Measurements from ENCODE around the gene DCUN1D4.

The DCUN1D4 gene

GRCh38 chr4:51842554-51843308, at the start of gene DCUN1D4:
Gene DCUN1D4 (plus strand): TSS chr4:51843153. CDS start chr4:51843243, 90 bp downstream.
- peak; percentile 98 for DNase-seq (ENCODE audit: low read depth)

- DNase-seq (ENCODE audit: low read depth) = no peak
Observed at GRCh38 chr4:51820443-51821234, 22.3 kb upstream of the DCUN1D4 start.

- DNase-seq (ENCODE audit: low read depth) = no peak
Observed at GRCh38 chr4:51825341-51825740, 17.6 kb upstream of the DCUN1D4 start.

- no peak for DNase-seq (ENCODE audit: low read depth)
Observed at GRCh38 chr4:51830156-51830720, 12.7 kb upstream of the DCUN1D4 start.

DNA sequence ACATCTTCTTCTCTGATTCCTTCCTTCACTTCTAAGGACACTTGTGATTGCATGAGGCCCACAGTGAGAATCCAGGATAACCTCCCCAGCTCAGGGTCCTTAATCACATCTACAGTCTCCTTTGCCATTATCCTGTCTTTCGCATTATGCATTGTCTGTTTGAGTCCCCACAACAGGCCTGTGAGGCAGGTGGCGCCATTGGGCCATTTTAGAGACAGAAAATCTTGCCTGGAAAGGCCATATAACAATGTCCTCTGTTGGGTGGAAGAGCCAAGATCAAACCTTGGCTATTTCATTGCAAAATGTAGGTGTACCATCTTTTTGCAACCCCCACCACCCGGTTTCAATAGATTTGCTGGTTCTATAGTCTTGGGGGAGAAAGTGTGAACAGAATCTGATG, 11.8 kb upstream of the DCUN1D4 start:
- DNase-seq (ENCODE audit: low read depth) = peak; percentile 30

- no peak for DNase-seq (ENCODE audit: low read depth)
Observed at GRCh38 chr4:51833236-51833635, 9.7 kb upstream of the DCUN1D4 start.

DNA sequence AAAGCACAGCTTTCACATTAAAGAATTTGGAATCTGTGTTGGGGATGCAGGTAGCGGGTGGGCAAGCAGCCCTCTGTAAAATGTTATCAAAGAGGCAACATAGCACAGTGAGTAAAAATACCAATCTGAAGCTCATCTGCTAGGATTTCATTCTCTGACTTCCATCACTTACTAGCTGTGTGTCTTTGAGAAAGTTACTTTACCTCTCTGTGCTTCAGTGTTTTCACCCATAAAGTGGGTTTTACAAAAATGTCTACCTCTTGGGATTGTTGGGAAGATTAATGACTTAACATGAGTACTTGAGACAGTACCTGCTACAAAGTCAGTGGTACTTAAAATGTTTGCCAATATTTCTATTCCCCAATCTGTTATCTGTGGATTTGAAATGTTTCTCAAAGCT, 7.9 kb upstream of the DCUN1D4 start:
- no peak for DNase-seq (ENCODE audit: low read depth)

- no peak for DNase-seq (ENCODE audit: low read depth)
Observed at GRCh38 chr4:51835855-51836254, 7.1 kb upstream of the DCUN1D4 start.

DNA sequence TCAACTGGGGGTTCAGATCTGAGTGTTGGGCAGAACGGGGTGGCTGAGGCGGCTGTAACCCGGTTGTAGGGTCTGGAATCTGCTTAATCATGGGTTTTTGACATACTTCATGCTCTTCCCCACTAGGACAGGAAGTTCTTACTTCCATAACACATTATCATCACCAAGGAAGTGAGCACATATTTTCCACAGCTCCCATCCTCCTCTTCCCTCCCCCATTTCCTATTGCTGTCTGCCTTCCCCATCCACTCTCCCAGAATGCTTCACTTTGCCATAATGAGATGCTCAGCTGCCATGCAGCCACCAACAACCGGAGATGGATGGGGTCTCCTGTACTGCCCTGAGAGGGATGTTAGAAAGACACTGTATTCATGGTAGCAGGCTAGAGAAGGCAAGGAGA, 6.4 kb upstream of the DCUN1D4 start:
- DNase-seq (ENCODE audit: low read depth) = no peak

DNA sequence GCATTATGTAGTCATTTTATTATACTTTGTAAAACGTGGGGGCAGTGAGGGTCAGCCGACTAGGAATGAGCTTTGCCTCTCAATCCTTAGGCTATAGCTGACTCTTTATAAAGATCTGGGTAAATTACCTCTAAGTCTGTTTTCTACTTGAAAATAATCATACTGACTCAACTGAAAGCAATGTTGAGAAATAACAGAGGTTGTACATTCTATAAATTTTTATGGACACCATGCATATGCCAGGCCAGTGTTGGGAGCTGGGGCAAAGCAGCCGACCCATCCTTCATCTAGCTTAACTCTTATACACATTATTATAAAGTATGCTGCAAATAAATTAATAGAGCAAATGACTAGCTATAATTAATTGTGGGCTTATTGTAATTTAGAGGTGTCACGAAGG, 2.2 kb upstream of the DCUN1D4 start:
- DNase-seq (ENCODE audit: low read depth) = no peak

DNA sequence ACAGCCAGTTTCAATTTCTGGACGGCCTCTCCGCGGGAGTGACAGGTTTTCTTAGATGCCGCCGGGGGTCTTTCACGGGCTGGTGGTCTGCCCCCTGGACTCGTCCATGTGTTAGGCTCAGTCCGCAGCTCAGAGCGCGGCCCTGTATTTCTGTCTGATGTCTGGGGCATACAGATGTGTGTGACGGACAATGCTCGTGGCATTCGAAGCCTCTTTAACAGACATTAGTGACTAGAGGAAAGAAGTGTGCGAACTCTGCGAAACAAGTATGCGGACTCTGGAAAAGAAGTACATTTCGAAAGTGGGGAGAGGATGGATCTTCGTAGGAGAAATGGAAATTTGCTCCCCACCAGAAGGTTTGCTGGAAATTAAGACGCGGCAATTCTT, 793 bp upstream of the DCUN1D4 start:
- no peak for DNase-seq (ENCODE audit: low read depth)

DNA sequence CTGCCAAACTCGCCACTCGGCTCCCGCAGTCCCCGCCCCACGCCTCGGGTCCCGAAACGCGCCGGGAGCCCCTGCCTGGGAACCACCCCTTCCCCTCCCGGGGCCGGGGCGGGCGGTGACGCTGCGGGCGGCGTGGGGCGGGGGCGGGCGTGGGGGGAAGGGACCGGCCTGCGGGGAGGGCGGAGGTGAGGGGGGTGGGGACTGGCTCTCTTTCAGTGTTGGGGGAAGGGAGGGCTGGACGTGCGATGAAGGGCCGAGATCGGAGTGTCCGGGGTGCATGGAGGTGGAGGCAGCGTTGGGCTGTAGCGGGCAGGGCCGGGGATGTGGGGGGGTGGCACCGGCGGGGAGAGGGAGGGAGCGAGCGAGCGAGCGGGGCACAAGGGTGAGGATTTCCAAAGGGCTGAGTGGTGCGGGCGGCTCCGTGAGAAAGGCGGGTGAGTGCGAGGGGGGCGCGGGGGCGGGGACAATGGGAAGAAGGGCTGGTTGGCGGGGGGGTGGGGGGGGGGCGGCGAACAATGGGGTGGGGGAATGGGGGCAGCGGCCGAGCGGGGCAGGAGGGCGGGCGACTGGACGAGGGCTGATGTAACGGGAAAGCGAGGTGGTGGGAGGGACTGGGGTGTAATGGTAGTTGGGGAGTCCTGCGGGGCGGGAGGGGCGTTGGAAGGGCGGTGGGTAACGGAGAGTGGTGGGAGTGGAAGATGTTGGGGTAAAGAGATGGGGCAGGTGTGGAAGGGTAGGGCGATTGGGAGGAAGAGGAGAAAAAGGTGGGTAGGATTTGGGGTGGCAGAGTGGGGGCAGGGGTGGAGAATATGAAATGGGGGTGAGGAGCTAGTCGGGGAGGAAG, 578 bp downstream of the DCUN1D4 start:
- DNase-seq (ENCODE audit: low read depth) = peak; percentile 47

GRCh38 chr4:51844153-51845054, 1.5 kb downstream of the DCUN1D4 start:
- peak; percentile 64 for DNase-seq (ENCODE audit: low read depth)

GRCh38 chr4:51845055-51845426, 2.1 kb downstream of the DCUN1D4 start:
- no peak for DNase-seq (ENCODE audit: low read depth)

DNA sequence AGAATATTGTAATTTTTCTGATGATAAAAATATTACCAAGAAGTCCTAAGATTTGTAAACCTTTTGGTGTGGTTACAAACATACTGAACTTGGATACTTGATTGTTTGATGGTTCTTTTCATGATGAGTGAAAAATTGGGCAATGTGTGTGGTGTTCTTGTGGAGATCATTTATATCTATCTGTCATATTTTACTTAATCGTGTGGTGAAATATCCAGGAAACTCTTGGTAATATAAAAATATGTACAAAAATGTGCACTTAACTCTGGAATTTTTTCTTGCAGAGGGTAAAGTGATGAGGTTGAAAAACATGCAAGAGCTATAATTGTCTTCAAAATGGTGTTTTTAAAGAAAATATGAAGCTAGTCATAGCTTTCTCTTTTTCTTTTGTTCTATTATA, 2.8 kb downstream of the DCUN1D4 start:
- no peak for DNase-seq (ENCODE audit: low read depth)

- no peak for DNase-seq (ENCODE audit: low read depth)
Observed at GRCh38 chr4:51849430-51849829, 6.5 kb downstream of the DCUN1D4 start.

DNA sequence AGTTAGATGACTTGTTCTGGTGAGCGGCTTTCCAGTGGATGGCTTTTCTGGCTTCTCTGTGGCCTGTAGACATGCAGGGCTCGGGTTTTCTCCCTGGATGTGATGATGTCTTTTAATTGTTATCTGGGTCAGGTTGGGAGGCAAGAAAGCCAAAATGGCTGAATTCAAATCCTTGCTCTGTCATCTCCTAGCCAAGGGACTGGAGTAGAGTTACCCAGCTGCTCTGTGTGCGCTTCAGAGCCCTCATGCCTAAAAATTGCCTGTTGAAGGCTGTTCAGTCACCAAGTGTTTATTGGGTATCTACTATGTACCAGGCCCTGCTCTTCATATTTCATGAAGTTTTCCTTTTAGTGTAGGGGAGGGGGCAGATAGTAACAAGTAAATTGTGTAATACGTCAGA, 7.3 kb downstream of the DCUN1D4 start:
- DNase-seq (ENCODE audit: low read depth) = no peak

DNA sequence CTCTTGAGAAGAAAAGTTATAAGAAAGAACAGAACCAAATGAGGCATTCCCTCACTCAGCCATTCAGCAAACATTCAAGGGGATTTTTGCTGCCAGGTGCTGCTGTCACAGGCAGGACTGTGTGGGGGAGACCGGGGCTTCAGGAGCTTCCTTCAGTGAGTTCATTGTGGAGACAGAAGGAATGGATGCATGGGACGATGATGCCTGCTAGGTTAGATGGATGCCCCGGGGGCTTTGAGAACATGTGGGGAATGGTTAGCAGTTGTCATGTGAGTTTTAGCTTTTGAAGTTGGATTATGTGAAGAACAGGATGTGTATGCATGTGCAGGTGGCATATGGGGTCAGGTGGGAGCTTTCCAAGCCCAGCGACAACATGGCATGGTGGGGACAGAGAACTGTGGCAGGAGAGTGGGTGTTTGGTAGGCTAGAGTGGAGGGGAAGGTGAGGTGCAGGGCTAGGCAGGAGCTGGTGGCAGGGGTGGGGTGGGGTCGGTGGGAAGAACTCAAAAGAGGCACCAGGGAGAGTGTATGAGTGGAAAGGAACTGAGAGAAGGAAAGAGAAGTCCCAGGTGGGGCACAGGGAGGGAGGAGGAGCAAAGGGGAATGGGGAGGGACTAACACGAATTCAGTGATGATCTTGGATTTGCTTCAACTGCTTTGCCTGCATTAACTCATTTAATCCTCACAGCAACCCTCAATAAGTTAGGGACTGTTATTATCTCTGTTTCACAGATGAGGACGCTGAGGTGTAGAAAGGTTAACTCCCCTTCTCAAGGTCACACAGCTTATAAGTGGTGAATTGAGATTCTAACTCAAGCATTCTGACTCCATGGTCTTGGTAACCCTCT, 8.4 kb downstream of the DCUN1D4 start:
- no peak for DNase-seq (ENCODE audit: low read depth)

DNA sequence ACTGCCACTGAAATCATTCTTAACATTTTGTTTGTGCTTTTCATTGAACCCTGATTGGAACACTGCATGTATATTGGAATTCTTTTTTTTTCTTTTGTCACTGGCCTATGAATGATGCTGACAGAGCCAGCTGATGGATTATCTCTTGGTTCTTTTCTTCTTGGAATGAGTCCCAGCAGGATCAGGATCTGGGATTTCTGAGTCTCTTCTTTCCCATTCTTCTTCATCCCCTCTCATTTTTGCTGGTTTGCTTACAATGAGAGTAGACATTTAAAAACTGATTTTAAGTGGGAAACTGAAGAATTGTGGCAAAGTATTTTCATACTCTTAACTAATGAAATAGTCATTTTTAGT, 9.0 kb downstream of the DCUN1D4 start:
- DNase-seq (ENCODE audit: low read depth) = no peak

DNA sequence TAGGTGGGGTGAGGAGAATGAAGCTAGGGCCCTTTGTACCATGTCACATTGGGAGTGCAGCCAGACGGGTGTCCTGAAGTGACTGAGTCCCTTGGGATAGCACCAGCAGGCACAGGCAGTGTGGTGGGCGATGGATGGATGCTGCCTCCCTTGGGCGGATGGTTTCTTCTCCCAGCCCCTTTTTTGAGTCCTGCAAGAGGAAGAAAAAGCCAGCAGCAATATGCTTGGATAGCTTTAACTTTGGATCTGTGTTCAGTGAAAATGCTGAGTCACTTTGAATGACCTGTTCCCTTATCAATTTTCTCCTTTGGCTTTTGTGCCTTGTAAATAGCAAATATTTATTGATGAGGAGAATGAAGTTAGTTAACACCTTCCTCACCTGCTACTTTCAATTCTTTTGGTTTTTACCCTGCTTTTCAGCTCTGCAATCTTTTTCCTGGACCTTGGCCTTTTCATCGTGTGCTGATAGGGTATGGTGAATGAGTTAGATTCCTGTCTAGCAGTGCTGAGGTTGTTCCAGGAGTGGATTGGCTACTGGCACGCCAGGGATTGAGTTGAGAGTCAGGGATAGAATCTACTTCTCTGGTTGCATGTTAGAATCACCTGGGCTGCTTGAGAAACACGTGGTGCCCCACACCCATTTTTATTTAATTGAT, 10.2 kb downstream of the DCUN1D4 start:
- DNase-seq (ENCODE audit: low read depth) = no peak
